ENCODE measurements around the gene OR4F17. TPM values are rescaled to one million over a fixed set of nuclear protein-coding genes. Genes with fewer than 3 reads are reported as not detected.

Gene OR4F17, protein sequence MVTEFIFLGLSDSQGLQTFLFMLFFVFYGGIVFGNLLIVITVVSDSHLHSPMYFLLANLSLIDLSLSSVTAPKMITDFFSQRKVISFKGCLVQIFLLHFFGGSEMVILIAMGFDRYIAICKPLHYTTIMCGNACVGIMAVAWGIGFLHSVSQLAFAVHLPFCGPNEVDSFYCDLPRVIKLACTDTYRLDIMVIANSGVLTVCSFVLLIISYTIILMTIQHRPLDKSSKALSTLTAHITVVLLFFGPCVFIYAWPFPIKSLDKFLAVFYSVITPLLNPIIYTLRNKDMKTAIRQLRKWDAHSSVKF
- total RNA-seq = not detected in 2 replicates

DNA sequence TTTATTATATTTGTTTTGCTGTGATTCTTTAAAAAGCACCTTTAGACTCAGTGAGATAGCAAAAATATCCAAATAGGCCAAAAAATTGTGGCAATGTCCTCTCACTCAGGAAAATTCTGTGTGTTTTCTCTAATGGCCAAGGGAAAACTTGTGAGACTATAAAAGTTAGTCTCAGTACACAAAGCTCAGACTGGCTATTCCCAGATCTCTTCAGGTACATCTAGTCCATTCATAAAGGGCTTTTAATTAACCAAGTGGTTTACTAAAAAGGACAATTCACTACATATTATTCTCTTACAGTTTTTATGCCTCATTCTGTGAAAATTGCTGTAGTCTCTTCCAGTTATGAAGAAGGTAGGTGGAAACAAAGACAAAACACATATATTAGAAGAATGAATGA lies at the start of gene OR4F17:
OR4F17 (plus strand) TSS at position 301 of the 400 bp plus-strand sequence. CDS start 3,575 bp downstream, outside the sequence.

Other genes starting within 250 kb of the OR4F17 start
- gene PLPP2, start 184.3 kb downstream of the OR4F17 start, total RNA-seq = 2.9 and 5.0 TPM in 2 replicates
- gene MIER2, start 237.7 kb downstream of the OR4F17 start, total RNA-seq = 23.5 and 26.0 TPM in 2 replicates